H9 (cell line): ENCODE data around the gene SPOCK3. TPM values are rescaled to one million over a fixed set of nuclear protein-coding genes. Genes with fewer than 3 reads are reported as not detected.

Source experiments
- DNase-seq: peaks from one replicate; pipeline ENCODE4 v3.0.0-alpha.2; 2017
- H2AFZ ChIP-seq: one replicate; pipeline ENCODE4 v1.6.1; 2013; ENCODE audit warnings: mild to moderate bottlenecking, low read length, control low read depth, moderate library complexity
- H2AK5ac ChIP-seq: 2 replicates; pipeline ENCODE4 v1.6.1; 2013; ENCODE audit warnings: low read length, control low read depth, mixed read lengths; ENCODE audit not compliant: insufficient read length
- H2BK120ac ChIP-seq: one replicate; pipeline ENCODE4 v1.6.1; 2013; ENCODE audit warnings: low read depth, mild to moderate bottlenecking, low read length, control low read depth, inconsistent platforms; ENCODE audit not compliant: poor library complexity, severe bottlenecking
- H2BK12ac ChIP-seq: 2 replicates; pipeline ENCODE4 v1.6.1; 2013; ENCODE audit warnings: low read length, control low read depth, mixed read lengths, low read depth; ENCODE audit not compliant: insufficient read length
- H2BK15ac ChIP-seq: 2 replicates; pipeline ENCODE4 v1.6.1; 2013; ENCODE audit warnings: low read depth, low read length, control low read depth
- H2BK20ac ChIP-seq: one replicate; pipeline ENCODE4 v1.6.1; 2013; ENCODE audit warnings: low read depth, mild to moderate bottlenecking, low read length, control low read depth, inconsistent platforms; ENCODE audit not compliant: poor library complexity, severe bottlenecking
- H2BK5ac ChIP-seq: 2 replicates; pipeline ENCODE4 v1.6.1; 2013; ENCODE audit warnings: low read length, control low read depth, mixed read lengths; ENCODE audit not compliant: insufficient read length
- H3K14ac ChIP-seq: 2 replicates; pipeline ENCODE4 v1.6.1; 2013; ENCODE audit warnings: low read length, control low read depth; ENCODE audit not compliant: insufficient read depth
- H3K18ac ChIP-seq: 2 replicates; pipeline ENCODE4 v1.6.1; 2013; ENCODE audit warnings: low read depth, mild to moderate bottlenecking, mixed read lengths, low read length, control low read depth; ENCODE audit not compliant: insufficient read length
- H3K23ac ChIP-seq: 2 replicates; pipeline ENCODE4 v1.6.1; 2013; ENCODE audit warnings: low read length, control low read depth, mixed read lengths, low read depth; ENCODE audit not compliant: insufficient read length
- H3K23me2 ChIP-seq: 2 replicates; pipeline ENCODE4 v1.6.1; 2013; ENCODE audit warnings: low read depth, mild to moderate bottlenecking, mixed read lengths, low read length, control low read depth; ENCODE audit not compliant: insufficient read length, poor library complexity, severe bottlenecking
- H3K27ac ChIP-seq: 2 replicates; pipeline ENCODE4 v1.5.1; 2013; ENCODE audit warnings: low read length, control low read depth, mixed read lengths, low read depth; ENCODE audit not compliant: insufficient read length
- H3K27me3 ChIP-seq: 2 replicates; pipeline ENCODE4 v1.6.1; 2013; ENCODE audit warnings: low read length, control low read depth, inconsistent platforms; ENCODE audit not compliant: insufficient read depth
- H3K4ac ChIP-seq: 2 replicates; pipeline ENCODE4 v1.6.1; 2013; ENCODE audit warnings: low read depth, mild to moderate bottlenecking, control low read depth, inconsistent platforms, low read length, moderate library complexity
- H3K4me1 ChIP-seq: 2 replicates; pipeline ENCODE4 v1.6.1; 2013; ENCODE audit warnings: low read length, control low read depth, inconsistent platforms; ENCODE audit not compliant: insufficient read depth
- H3K4me2 ChIP-seq: 2 replicates; pipeline ENCODE4 v1.6.1; 2013; ENCODE audit warnings: low read length, control low read depth, mixed read lengths; ENCODE audit not compliant: insufficient read length, insufficient read depth
- H3K56ac ChIP-seq: 2 replicates; pipeline ENCODE4 v1.6.1; 2013; ENCODE audit warnings: low read depth, mild to moderate bottlenecking, mixed read lengths, low read length, control low read depth; ENCODE audit not compliant: insufficient read length
- H3K79me1 ChIP-seq: 2 replicates; pipeline ENCODE4 v1.6.1; 2013; ENCODE audit warnings: low read depth, mild to moderate bottlenecking, moderate library complexity, low read length, control low read depth, inconsistent platforms; ENCODE audit not compliant: insufficient read depth, poor library complexity, severe bottlenecking
- H3K79me2 ChIP-seq: 2 replicates; pipeline ENCODE4 v1.6.1; 2013; ENCODE audit warnings: low read length, control low read depth, inconsistent platforms; ENCODE audit not compliant: insufficient read depth
- H3K9ac ChIP-seq: 2 replicates; pipeline ENCODE4 v1.6.1; 2013; ENCODE audit warnings: low read length, control low read depth, mixed read lengths; ENCODE audit not compliant: insufficient read length; ENCODE audit errors: extremely low read depth
- H3K9me3 ChIP-seq: one replicate; pipeline ENCODE4 v1.6.1; 2013; ENCODE audit warnings: low read depth, low read length, inconsistent platforms; ENCODE audit not compliant: control insufficient read depth
- H3T11ph ChIP-seq: one replicate; pipeline ENCODE4 v1.6.1; 2013; ENCODE audit warnings: mild to moderate bottlenecking, low read length, control low read depth, inconsistent platforms
- H4K20me1 ChIP-seq: one replicate; pipeline ENCODE4 v1.6.1; 2013; ENCODE audit not compliant: control insufficient read depth, insufficient read length, insufficient read depth
- H4K5ac ChIP-seq: 2 replicates; pipeline ENCODE4 v1.6.1; 2013; ENCODE audit warnings: low read depth, mild to moderate bottlenecking, mixed read lengths, low read length, control low read depth; ENCODE audit not compliant: insufficient read length
- H4K8ac ChIP-seq: replicated peaks from 2 replicates; pipeline ENCODE4 v1.6.1; 2013; ENCODE audit warnings: low read length, control low read depth, mixed read lengths, low read depth; ENCODE audit not compliant: insufficient read length
- H4K91ac ChIP-seq: 2 replicates; pipeline ENCODE4 v1.6.1; 2013; ENCODE audit warnings: low read depth, mild to moderate bottlenecking, moderate library complexity, mixed read lengths, low read length, control low read depth; ENCODE audit not compliant: insufficient read length
- H3K27ac Mint-ChIP-seq, 3 experiments: 2 replicates in 2 of 3; 3 replicates in 1 of 3; pipeline ENCODE4 v1.8.0; 2020 to 2021; ENCODE audit warnings: mixed read lengths in 3 of 3, mild to moderate bottlenecking in 1 of 3, moderate library complexity in 1 of 3
- H3K27me3 Mint-ChIP-seq: 2 replicates; pipeline ENCODE4 v1.8.0; 2021; ENCODE audit warnings: low read depth, mild to moderate bottlenecking, moderate library complexity, mixed read lengths
- H3K36me3 Mint-ChIP-seq, 3 experiments: 2 replicates in 2 of 3; 3 replicates in 1 of 3; pipeline ENCODE4 v1.8.0; 2020 to 2021; ENCODE audit warnings: low read depth in 3 of 3, mixed read lengths in 3 of 3; ENCODE audit not compliant: insufficient read depth in 1 of 3
- H3K4me1 Mint-ChIP-seq, 2 experiments: 2 replicates each; pipeline ENCODE4 v1.8.0; 2020; ENCODE audit warnings: mixed read lengths in 2 of 2
- H3K4me3 Mint-ChIP-seq, 2 experiments: 2 replicates in 1 of 2; 3 replicates in 1 of 2; pipeline ENCODE4 v1.8.0; 2020 to 2021; ENCODE audit warnings: mild to moderate bottlenecking in 2 of 2, mixed read lengths in 2 of 2, moderate library complexity in 1 of 2
- H3K9me3 Mint-ChIP-seq, 2 experiments: 2 replicates in 1 of 2; 3 replicates in 1 of 2; pipeline ENCODE4 v1.8.0; 2020; ENCODE audit warnings: mild to moderate bottlenecking in 2 of 2, mixed read lengths in 2 of 2, moderate library complexity in 1 of 2
- CTCF ChIP-seq: fragments of 200-600 bp; sonication (generic); conservative IDR thresholded peaks from 3 replicates; pipeline ENCODE4 v1.8.0; 2021; ENCODE audit warnings: antibody characterized with exemption, mild to moderate bottlenecking
- WGBS: extraction: QIAGEN DNeasy Blood & Tissue Kit; methylation state at CpG from one replicate; pipeline ENCODE4 v1.1.7; 2013; ENCODE audit warnings: missing lambda C conversion rate, low lambda C conversion rate, mixed read lengths; ENCODE audit not compliant: insufficient read length; ENCODE audit errors: extremely low coverage; 5-methylcytosine and 5-hydroxymethylcytosine counted together
- total RNA-seq: library from RNA; stranded (reverse); gene quantifications from 2 replicates; pipeline ENCODE4 v1.2.1, GENCODE V29; 2021

Gene SPOCK3
- total RNA-seq, 1 experiment from 2014 or later, result 0.28 TPM

- no peaks in the 10 kb centered on the region for H3K4me1 ChIP-seq
- no peak overlapping the region for H3K18ac ChIP-seq
- H3K79me2 ChIP-seq, result no peaks in the 10 kb centered on the region
- no peak overlapping the region for H2BK5ac ChIP-seq
- no peak overlapping the region for H3K4ac ChIP-seq
- no CpG with 5 or more reads among the region's 3 CpGs for WGBS
- no peaks in the 10 kb centered on the region for H3K23me2 ChIP-seq
- Mint-ChIP-seq H3K9me3 (no peaks in the 10 kb centered on the region), H3K36me3 (no peaks in the 10 kb centered on the region), H3K4me3 (no peak overlapping the region), H3K27ac (no peak overlapping the region), H3K27me3 (no peaks in the 10 kb centered on the region), H3K4me1 (no peaks in the 10 kb centered on the region)
- H2BK15ac ChIP-seq, result no peak overlapping the region
- H3K27ac ChIP-seq, result no peak overlapping the region
- H3K9me3 ChIP-seq, result no peaks in the 10 kb centered on the region
- no peak overlapping the region for H4K8ac ChIP-seq
- H3K9ac ChIP-seq, result no peak overlapping the region
- no peak overlapping the region for H2BK120ac ChIP-seq
- no peak overlapping the region for H4K5ac ChIP-seq
- no peak overlapping the region for H3K4me2 ChIP-seq
- no peak for DNase-seq
- no peak overlapping the region for H4K91ac ChIP-seq
- no peaks in the 10 kb centered on the region for H3K27me3 ChIP-seq
- H3K56ac ChIP-seq, result no peak overlapping the region
- no peak overlapping the region for H2AFZ ChIP-seq
- H2BK12ac ChIP-seq, result no peak overlapping the region
- no peak overlapping the region for H3K14ac ChIP-seq
- TF ChIP-seq CTCF, result no peak
- no peak overlapping the region for H3K23ac ChIP-seq
- H2BK20ac ChIP-seq, result no peak overlapping the region
- H3K79me1 ChIP-seq, result no peaks in the 10 kb centered on the region
- H3T11ph ChIP-seq, result no peak overlapping the region
- no peak overlapping the region for H2AK5ac ChIP-seq
- no peaks in the 10 kb centered on the region for H4K20me1 ChIP-seq
Observed at GRCh38 chr4:166991006-166991561, 243.2 kb downstream of the SPOCK3 start.
